Testis (tissue), 2 donors: Measurements from ENCODE around the gene ACER2.

Experiments used
- POLR2A ChIP-seq: fragments of 450-650 bp; IDR thresholded peaks from one replicate; pipeline ENCODE4 v1.6.1; 2017; ENCODE audit warnings: antibody characterized with exemption, mild to moderate bottlenecking, moderate library complexity
- TF ChIP-seq, protein P1 (sequence below), 3 experiments: fragments of 450-650 bp in 2 of 3; fragments of 200-600 bp in 1 of 3; sonication (generic) in 1 of 3; IDR thresholded peaks; one replicate each; pipeline ENCODE4 v1.5.1; 2016 to 2019; ENCODE audit warnings: antibody characterized with exemption in 3 of 3, mild to moderate bottlenecking in 2 of 3, moderate library complexity in 1 of 3

DNA sequence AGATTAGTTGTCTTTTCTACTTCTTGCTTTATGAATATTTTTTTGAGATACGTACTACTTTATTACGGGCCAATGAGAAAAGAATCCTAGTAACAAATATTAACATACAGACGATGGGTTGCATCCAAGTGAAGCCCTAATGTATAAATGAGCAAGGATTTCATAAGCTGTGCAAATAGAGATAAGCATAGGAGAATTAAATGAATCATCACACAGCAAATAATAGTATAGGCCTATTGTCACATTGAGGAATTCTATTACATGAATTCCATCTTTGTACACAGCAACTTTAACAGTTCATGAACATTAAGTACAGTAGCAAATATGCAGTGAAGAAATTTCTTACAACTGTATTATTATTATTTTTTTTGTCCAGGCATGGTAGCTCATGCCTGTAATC, 78.0 kb downstream of the ACER2 start:
- TF ChIP-seq, protein P1, sequence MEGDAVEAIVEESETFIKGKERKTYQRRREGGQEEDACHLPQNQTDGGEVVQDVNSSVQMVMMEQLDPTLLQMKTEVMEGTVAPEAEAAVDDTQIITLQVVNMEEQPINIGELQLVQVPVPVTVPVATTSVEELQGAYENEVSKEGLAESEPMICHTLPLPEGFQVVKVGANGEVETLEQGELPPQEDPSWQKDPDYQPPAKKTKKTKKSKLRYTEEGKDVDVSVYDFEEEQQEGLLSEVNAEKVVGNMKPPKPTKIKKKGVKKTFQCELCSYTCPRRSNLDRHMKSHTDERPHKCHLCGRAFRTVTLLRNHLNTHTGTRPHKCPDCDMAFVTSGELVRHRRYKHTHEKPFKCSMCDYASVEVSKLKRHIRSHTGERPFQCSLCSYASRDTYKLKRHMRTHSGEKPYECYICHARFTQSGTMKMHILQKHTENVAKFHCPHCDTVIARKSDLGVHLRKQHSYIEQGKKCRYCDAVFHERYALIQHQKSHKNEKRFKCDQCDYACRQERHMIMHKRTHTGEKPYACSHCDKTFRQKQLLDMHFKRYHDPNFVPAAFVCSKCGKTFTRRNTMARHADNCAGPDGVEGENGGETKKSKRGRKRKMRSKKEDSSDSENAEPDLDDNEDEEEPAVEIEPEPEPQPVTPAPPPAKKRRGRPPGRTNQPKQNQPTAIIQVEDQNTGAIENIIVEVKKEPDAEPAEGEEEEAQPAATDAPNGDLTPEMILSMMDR (IDR thresholded peaks at IDR 0.05), result no peak
- TF ChIP-seq POLR2A, result no peak
